Left lung (tissue), 14 donors: ENCODE results near the gene OR2T11. TPM values are rescaled to one million over a fixed set of nuclear protein-coding genes. Genes with fewer than 3 reads are reported as not detected.
"Not testable (repeated sequence)": the region's sequence is repeated elsewhere in the genome, so short reads cannot be mapped to it uniquely, and the experiment has no call there.

ENCODE experiments used
- ATAC-seq: fragments of 200-7000 bp; cut with Tn5 transposase; one replicate; pipeline ENCODE4 v1.9.1; 2020; ENCODE audit warnings: moderate library complexity
- DNase-seq, 4 donors: peaks; one replicate each; pipeline ENCODE4 v3.0.0-alpha.2; 2013 to 2020
- H3K27ac ChIP-seq, 2 donors: fragments of 200-600 bp; sonication (generic) in 1 of 2; one replicate each; pipeline versions ENCODE4 v1.5.0 to v1.8.0; 2020 to 2021
- H3K27me3 ChIP-seq, 2 donors: fragments of 200-600 bp; sonication (generic) in 1 of 2; one replicate each; pipeline versions ENCODE4 v1.5.0 to v1.8.0; 2020 to 2021
- H3K36me3 ChIP-seq, 2 donors: fragments of 200-600 bp; sonication (generic) in 1 of 2; one replicate each; pipeline versions ENCODE4 v1.5.0 to v1.8.0; 2020 to 2021
- H3K4me1 ChIP-seq, 2 donors: fragments of 200-600 bp; one replicate each; pipeline ENCODE4 v1.8.0; 2021
- H3K4me3 ChIP-seq, 2 donors: fragments of 200-600 bp; sonication (generic) in 1 of 2; one replicate each; pipeline versions ENCODE4 v1.5.0 to v1.8.0; 2020 to 2021; ENCODE audit warnings: mild to moderate bottlenecking in 1 of 2
- H3K9me3 ChIP-seq, 2 donors: fragments of 200-600 bp; sonication (generic) in 1 of 2; one replicate each; pipeline versions ENCODE4 v1.5.0 to v1.8.0; 2020 to 2021
- intact Hi-C, 2 donors: fragments of 100-400 bp; cut with DNase I; formaldehyde crosslinking; loops; one replicate each; pipeline versions ENCODE4 v1.11.2 to v1.14.2; 2022
- long read RNA-seq, 12 donors: library from polyadenylated mRNA in 2 of 12; unstranded in 2 of 12; transcript quantifications; one replicate each; pipeline ENCODE4 v2.0.0 and lab custom pipeline, GENCODE V29; 2019 to 2026
- polyA plus RNA-seq, 6 donors: library from polyadenylated mRNA; unstranded; fragments of 120-200 nt; gene quantifications; one replicate each; pipeline ENCODE4 v1.2.1, GENCODE V29; 2013; ENCODE audit not compliant: insufficient read length in 6 of 6
- total RNA-seq, 2 donors: library from RNA; stranded (reverse); fragmentation: NEBNext Ultra II Directional; extraction: Animal tissue kit (Norgen Biotek cat#: 25700); gene quantifications; one replicate each; pipeline ENCODE4 v1.2.1, GENCODE V29; 2021
- TF ChIP-seq, protein P1 (sequence below), 2 donors: fragments of 200-600 bp; sonication (generic) in 1 of 2; IDR thresholded peaks; one replicate each; pipeline versions ENCODE4 v1.5.0 to v1.8.0; 2021; ENCODE audit warnings: antibody characterized with exemption in 2 of 2
- donor health status: DM: no; HTN: yes; CAD: no.
- donor health status: DM: no; HTN: no; CAD: no.

Gene OR2T11, protein sequence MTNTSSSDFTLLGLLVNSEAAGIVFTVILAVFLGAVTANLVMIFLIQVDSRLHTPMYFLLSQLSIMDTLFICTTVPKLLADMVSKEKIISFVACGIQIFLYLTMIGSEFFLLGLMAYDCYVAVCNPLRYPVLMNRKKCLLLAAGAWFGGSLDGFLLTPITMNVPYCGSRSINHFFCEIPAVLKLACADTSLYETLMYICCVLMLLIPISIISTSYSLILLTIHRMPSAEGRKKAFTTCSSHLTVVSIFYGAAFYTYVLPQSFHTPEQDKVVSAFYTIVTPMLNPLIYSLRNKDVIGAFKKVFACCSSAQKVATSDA
- total RNA-seq (not detected), polyA plus RNA-seq (under 1 TPM in 1 of 6 donors, not detected in 5; 0.04 TPM)
- long read RNA-seq, donor 1, result 0 reads
- long read RNA-seq, donor 2, result 0 reads
- long read RNA-seq, donor 3, result 0 reads
- long read RNA-seq, donor 4, result 0 reads
- long read RNA-seq, donor 5, result 0 reads
- long read RNA-seq, donor 6, result 0 reads
- long read RNA-seq, donor 7, result 0 reads
- long read RNA-seq, donor 8, result 0 reads
- long read RNA-seq, donor 9, result 0 reads
- long read RNA-seq, donor 10, result 0 reads
- long read RNA-seq, donor 11, result 0 reads
- long read RNA-seq, donor 12, result 0 reads

DNA sequence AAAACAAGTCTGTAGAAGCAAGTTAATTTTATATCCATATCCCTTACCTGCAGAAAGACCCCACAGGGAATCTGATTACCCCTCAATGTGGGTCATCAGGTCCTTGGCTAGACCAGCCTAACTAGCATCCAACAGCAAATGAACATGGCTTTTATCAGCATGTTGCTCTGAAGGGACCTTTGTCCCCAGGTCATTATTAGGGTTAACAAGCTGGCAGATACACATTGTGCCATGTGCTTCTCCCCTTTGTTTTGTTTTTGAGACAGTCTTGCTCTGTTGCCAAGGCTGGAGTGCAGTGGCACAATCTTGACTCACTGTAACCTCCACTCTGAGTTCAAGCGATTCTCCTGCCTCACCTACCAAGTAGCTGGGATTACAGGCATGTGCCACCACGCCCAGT, at the start of gene OR2T11:
Gene OR2T11 (minus strand): TSS at position 101 of the 400 bp plus-strand sequence. CDS start 7,963 bp downstream, outside the sequence.
- not testable (repeated sequence) for ATAC-seq

DNA sequence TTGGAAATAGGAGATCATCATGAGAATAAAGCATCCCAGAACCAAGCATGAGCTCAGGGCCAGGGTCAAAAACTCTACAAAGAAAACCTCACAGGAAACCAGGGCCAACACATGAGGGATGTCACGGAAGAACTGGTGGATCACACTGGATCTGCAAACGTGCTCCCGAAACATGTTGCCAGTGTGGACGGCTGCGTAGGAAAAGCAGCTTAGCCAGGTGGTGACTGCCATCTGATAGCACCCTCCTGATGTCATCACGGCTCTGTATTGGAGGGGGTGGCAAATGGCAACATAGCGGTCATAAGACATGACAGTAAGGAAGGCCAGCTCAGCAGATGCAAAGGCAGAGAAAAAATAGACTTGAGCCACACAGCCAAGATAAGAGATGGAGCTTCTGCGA, 46.8 kb upstream of the OR2T11 start:
- ATAC-seq (no peak), DNase-seq (no peak)
- no peaks in the 10 kb centered on the region for H3K27me3 ChIP-seq
- no peak overlapping the region for H3K27ac ChIP-seq
- no peaks in the 10 kb centered on the region for H3K9me3 ChIP-seq
- no peaks in the 10 kb centered on the region for H3K4me1 ChIP-seq
- H3K36me3 ChIP-seq, result no peaks in the 10 kb centered on the region
- no peak overlapping the region for H3K4me3 ChIP-seq
- TF ChIP-seq, protein P1, sequence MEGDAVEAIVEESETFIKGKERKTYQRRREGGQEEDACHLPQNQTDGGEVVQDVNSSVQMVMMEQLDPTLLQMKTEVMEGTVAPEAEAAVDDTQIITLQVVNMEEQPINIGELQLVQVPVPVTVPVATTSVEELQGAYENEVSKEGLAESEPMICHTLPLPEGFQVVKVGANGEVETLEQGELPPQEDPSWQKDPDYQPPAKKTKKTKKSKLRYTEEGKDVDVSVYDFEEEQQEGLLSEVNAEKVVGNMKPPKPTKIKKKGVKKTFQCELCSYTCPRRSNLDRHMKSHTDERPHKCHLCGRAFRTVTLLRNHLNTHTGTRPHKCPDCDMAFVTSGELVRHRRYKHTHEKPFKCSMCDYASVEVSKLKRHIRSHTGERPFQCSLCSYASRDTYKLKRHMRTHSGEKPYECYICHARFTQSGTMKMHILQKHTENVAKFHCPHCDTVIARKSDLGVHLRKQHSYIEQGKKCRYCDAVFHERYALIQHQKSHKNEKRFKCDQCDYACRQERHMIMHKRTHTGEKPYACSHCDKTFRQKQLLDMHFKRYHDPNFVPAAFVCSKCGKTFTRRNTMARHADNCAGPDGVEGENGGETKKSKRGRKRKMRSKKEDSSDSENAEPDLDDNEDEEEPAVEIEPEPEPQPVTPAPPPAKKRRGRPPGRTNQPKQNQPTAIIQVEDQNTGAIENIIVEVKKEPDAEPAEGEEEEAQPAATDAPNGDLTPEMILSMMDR (IDR thresholded peaks at IDR 0.05), result no peak
- intact Hi-C loops, result no loop called here

More for the DNA sequence above, at the start of gene OR2T11:
- H3K9me3 ChIP-seq, H3K27me3 ChIP-seq, H3K36me3 ChIP-seq, intact Hi-C loops, H3K4me3 ChIP-seq, DNase-seq, H3K27ac ChIP-seq, H3K4me1 ChIP-seq: not testable (repeated sequence)

DNA sequence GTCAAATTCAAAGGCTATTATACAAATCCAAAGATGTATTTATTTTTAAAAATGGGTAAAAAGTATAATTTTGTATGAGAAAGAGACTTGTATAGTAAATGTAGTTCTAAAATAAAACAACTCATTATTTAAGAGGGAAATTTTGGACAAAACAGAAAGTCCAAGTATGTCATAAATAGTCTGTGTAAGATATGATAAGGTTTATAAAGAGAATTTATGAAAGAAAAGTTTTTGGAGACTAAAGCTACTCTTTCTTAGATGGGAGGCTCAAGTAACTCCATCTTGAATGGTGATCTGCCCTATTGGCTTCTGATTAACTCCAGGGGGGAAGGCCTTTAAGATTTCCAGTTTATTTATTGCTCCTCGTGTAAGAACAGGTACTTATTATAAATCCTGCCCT, 35.1 kb upstream of the OR2T11 start:
- intact Hi-C loops, result no loop called here
- TF ChIP-seq, protein P1 (IDR thresholded peaks at IDR 0.05), result no peak
- DNase-seq (no peak), ATAC-seq (no peak)
- no peaks in the 10 kb centered on the region for H3K27me3 ChIP-seq
- H3K4me1 ChIP-seq, result no peaks in the 10 kb centered on the region
- H3K36me3 ChIP-seq, result no peaks in the 10 kb centered on the region
- H3K27ac ChIP-seq, result no peak overlapping the region
- H3K4me3 ChIP-seq, result no peak overlapping the region
- peaks cover 0 to 20% of the 10 kb centered on the region in 2 donors for H3K9me3 ChIP-seq

GRCh38 chr1:248663453-248664328, 28.8 kb upstream of the OR2T11 start:
- DNase-seq, ATAC-seq, intact Hi-C loops, H3K9me3 ChIP-seq, H3K4me3 ChIP-seq, H3K27me3 ChIP-seq, H3K36me3 ChIP-seq, H3K27ac ChIP-seq, H3K4me1 ChIP-seq: not testable (repeated sequence)

- H3K27me3 ChIP-seq, H3K4me1 ChIP-seq, H3K36me3 ChIP-seq, ATAC-seq, H3K27ac ChIP-seq, intact Hi-C loops, H3K4me3 ChIP-seq, H3K9me3 ChIP-seq, DNase-seq: not testable (repeated sequence)
These were observed 21.9 kb upstream of the OR2T11 start for GRCh38 chr1:248656797-248657196.

DNA sequence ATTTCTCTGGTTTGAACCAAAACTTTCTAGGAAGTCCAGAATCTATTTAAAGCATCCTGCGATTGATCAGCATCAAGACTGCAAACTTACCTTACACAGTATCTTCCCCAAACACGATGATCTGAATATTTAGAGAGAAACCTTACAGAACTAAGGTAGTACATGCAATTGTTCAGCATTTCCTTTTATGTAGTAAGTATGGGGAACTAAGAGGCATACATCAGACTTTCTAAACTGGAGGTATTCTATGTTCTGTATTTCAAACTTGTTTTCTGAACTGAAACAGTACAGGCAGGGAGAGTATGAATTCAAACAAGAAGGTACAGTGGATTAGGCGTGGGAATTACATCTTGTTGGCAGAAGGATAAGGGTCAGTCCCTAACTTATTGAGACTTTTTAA, 20.5 kb upstream of the OR2T11 start, which contains the start of gene OR2T27:
Gene OR2T27 (minus strand): TSS at position 175 of the 400 bp plus-strand sequence. CDS start 4,644 bp downstream, outside the sequence.
- H3K27ac ChIP-seq, H3K4me3 ChIP-seq: not testable (repeated sequence)

DNA sequence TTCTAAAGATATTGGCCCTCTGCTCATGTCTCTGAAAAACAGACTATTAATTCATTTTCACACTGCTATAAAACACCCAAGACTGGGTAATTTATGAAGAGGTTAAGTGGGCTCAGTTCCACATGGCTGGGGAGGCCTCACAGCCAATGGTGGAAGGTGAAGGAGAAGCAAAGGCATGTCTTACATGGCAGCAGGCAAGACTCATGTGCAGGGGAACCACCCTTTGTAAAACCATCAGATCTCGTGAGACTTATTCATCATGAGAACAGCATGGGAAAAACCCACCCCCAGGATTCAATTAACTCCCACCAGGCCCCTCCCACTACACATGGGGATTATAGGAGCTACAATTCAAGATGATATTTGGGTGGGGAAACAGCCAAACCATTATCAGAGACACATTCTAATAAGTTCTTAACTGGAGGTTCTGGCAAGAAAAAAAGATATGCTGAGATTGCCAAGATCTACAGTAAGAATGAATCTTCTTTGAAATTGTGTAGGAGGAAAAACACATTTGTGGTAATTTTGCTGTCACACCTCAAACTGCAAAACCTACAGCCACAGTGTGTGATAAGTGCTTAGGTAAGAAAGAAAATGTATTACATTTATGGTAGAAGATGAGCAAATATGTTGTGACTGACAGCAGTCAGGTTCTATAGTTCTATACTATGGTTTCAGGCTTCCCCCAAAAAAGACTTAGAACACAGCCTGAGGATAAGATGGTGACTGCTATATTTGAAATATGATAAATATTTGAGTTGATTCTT, 14.1 kb upstream of the OR2T11 start:
- ATAC-seq, H3K36me3 ChIP-seq, H3K9me3 ChIP-seq, H3K27me3 ChIP-seq, H3K4me1 ChIP-seq, intact Hi-C loops, H3K27ac ChIP-seq, DNase-seq, H3K4me3 ChIP-seq: not testable (repeated sequence)

More for the DNA sequence above, 20.5 kb upstream of the OR2T11 start, which contains the start of gene OR2T27:
- intact Hi-C loops, H3K4me1 ChIP-seq, DNase-seq, H3K27me3 ChIP-seq, ATAC-seq, H3K36me3 ChIP-seq, H3K9me3 ChIP-seq: not testable (repeated sequence)

- H3K27ac ChIP-seq, H3K27me3 ChIP-seq, H3K36me3 ChIP-seq, ATAC-seq, H3K4me1 ChIP-seq, intact Hi-C loops, H3K4me3 ChIP-seq, H3K9me3 ChIP-seq, DNase-seq: not testable (repeated sequence)
These were observed 10.3 kb upstream of the OR2T11 start, which contains the start of gene OR2T35 for GRCh38 chr1:248645178-248645577. Gene OR2T35 (minus strand): TSS chr1:248645278. CDS start chr1:248639258, 6,020 bp downstream.

DNA sequence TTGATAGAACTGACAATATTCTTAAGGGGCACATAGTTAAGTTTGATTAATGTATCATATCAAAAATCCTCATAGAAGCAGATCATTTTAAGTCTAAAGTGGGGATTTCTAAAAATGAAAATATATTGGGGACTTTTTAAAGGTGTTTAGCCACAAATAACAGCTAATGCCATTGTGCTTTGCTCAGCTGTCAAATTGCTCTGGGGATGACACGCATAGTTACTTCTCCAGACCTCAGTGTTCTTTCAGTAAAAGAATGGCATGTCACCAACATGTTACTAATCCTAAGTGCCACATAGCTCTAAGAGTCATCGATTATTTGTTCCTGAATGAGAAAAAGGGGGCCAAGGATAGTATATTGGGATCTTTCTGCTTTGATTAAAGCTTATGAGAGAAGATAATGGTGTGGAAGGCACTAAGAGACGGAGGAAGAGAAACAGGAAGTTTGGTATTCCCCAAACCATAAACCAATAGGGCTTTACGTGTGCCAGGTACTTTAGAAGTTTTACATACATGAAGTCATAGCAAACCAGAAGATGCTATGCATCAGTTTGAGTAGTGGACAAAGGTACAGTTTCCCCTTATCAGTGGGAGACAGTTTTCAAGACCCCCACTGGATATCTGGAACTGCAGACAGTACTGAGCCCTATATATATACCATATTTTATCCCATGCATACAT, 8.2 kb upstream of the OR2T11 start:
- intact Hi-C loops, H3K27ac ChIP-seq, H3K4me3 ChIP-seq, H3K36me3 ChIP-seq, H3K4me1 ChIP-seq, H3K9me3 ChIP-seq, ATAC-seq, H3K27me3 ChIP-seq, DNase-seq: not testable (repeated sequence)
